ENCODE measurements around the gene ZBTB17. TPM values are rescaled to one million over a fixed set of nuclear protein-coding genes. Genes with fewer than 3 reads are reported as not detected.

Gene ZBTB17
- total RNA-seq, 1 donor from 2014 or later: 24.1 TPM

DNA sequence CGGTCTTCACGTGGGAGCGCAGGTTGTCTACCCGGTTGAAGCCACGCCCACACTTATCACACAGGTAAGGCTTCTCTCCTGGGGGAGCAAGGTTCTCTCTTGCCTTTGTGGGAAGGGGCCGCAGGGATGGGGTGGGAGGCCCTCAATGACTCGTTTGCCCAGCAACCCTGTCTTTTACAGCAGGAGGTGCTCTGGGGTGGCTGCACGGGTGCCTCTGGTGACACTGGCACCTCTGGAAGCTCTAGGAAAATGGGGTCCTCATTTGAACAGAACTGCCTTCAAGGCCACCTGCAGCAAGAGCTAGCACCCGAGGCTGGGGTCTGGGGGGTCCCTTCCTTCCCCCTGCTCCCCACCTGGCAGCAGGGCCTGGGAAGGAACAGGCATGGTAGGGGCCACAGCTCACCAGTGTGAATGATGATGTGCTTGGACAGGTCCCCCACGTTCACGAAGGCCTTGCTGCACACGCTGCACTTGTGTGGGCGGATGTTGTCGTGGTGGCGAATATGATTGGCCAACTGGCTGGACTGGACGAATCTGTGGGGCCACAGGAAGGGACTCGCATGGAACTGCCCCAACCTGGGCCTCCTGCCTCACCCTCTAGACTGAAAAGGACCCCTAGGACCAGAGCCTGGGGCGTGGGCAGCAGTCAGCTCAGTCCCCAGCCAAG, 33.1 kb downstream of the ZBTB17 start:
- no peak overlapping the region for H3K4me3 ChIP-seq (ENCODE audit: low read depth, low read length)
- H3K27me3 ChIP-seq (ENCODE audit: control insufficient read depth, insufficient read depth, low read length): no peaks in the 10 kb centered on the region
- no peak for DNase-seq (ENCODE audit: low read depth)
- H3K36me3 ChIP-seq (ENCODE audit: control insufficient read depth, insufficient read depth, low read length): peaks cover 5% of the 10 kb centered on the region
- TF ChIP-seq, protein P1, sequence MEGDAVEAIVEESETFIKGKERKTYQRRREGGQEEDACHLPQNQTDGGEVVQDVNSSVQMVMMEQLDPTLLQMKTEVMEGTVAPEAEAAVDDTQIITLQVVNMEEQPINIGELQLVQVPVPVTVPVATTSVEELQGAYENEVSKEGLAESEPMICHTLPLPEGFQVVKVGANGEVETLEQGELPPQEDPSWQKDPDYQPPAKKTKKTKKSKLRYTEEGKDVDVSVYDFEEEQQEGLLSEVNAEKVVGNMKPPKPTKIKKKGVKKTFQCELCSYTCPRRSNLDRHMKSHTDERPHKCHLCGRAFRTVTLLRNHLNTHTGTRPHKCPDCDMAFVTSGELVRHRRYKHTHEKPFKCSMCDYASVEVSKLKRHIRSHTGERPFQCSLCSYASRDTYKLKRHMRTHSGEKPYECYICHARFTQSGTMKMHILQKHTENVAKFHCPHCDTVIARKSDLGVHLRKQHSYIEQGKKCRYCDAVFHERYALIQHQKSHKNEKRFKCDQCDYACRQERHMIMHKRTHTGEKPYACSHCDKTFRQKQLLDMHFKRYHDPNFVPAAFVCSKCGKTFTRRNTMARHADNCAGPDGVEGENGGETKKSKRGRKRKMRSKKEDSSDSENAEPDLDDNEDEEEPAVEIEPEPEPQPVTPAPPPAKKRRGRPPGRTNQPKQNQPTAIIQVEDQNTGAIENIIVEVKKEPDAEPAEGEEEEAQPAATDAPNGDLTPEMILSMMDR (IDR thresholded peaks at IDR 0.05; ENCODE audit: insufficient read depth, low read length, poor library complexity, severe bottlenecking): no peak

DNA sequence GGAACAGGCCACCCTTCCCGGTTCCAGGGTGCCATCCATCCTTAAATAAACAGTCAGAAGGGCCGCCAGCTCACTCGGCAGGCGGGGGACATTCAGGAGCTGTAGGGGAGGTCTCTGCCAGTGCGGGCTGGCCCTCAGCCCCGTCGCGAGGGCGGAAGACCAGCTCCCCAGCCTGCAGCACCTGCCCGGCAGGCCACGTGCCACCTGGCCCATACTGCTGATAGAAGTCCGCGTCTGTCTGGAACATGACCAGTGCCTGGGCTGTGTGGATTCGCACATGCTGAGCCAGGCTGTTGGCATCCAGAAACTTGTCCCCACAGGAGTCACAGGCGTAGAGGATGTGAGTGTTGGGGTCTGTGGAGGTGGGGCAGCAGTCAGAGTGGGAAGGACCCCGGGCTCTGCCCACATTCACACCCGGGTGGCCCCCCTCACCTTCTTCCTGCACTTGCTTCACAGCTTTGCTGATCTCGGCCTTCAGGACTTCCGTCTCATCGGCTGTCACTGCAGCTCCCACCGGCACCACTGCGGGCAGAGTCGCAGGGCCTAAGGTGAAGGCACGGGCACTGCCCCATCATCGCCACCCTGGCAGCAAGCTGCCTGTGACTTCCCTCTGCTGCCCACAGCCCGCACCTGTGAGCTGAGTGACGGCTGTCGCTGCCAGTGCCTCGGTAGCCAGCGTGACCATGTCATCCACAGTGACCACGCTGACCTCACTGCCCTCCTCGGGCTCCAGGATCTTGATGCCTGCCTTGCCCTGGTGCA, 33.8 kb downstream of the ZBTB17 start:
- Histone ChIP-seq H3K27me3 (ENCODE audit: control insufficient read depth, insufficient read depth, low read length) (no peaks in the 10 kb centered on the region), H3K4me3 (ENCODE audit: low read depth, low read length) (no peak overlapping the region), H3K36me3 (ENCODE audit: control insufficient read depth, insufficient read depth, low read length) (peaks cover 3% of the 10 kb centered on the region)
- TF ChIP-seq, protein P1 (IDR thresholded peaks at IDR 0.05; ENCODE audit: insufficient read depth, low read length, poor library complexity, severe bottlenecking): no peak
- DNase-seq (ENCODE audit: low read depth): no peak

DNA sequence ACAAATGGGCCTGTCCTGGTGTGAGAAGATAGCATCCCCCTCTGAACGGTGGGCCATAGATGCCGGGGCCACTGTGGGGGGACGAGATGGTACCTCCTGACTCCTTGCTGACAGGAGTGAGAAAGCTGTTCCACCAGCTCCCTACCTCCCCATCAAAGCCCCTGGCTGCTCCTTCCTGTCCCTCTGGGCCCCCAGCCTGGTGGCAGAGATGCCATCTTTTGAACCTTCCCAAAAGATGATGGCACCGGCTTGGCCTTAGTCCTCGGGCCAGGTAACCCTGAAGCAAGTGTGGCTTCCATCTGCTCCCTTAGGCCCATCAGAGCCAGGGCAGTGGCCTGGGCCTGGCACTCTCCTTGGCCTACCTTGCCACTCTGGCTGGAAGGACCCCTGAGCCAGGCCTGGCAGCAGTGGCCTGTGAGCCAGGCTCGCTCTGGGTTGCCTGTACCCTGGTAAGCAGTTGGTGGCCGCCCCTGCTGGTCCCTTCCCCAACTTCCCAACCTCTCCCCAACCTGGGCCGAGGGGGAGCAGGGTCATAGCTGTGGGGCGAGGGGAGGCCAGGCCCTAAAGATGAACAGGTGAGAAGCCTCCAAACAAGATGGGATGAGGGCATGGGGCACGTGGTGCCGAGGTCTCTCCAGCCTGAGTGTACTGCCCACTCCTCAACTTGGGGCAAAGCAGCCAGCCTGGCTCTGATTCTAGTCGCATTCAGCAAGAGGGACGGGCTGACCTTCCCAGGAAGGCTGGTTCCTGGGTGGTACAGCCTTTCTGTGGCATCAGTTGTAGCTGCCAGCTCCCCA, 34.7 kb downstream of the ZBTB17 start:
- no peak for DNase-seq (ENCODE audit: low read depth)
- peaks cover 3% of the 10 kb centered on the region for H3K36me3 ChIP-seq (ENCODE audit: control insufficient read depth, insufficient read depth, low read length)
- no peak overlapping the region for H3K4me3 ChIP-seq (ENCODE audit: low read depth, low read length)
- TF ChIP-seq, protein P1 (IDR thresholded peaks at IDR 0.05; ENCODE audit: insufficient read depth, low read length, poor library complexity, severe bottlenecking): no peak
- no peaks in the 10 kb centered on the region for H3K27me3 ChIP-seq (ENCODE audit: control insufficient read depth, insufficient read depth, low read length)

DNA sequence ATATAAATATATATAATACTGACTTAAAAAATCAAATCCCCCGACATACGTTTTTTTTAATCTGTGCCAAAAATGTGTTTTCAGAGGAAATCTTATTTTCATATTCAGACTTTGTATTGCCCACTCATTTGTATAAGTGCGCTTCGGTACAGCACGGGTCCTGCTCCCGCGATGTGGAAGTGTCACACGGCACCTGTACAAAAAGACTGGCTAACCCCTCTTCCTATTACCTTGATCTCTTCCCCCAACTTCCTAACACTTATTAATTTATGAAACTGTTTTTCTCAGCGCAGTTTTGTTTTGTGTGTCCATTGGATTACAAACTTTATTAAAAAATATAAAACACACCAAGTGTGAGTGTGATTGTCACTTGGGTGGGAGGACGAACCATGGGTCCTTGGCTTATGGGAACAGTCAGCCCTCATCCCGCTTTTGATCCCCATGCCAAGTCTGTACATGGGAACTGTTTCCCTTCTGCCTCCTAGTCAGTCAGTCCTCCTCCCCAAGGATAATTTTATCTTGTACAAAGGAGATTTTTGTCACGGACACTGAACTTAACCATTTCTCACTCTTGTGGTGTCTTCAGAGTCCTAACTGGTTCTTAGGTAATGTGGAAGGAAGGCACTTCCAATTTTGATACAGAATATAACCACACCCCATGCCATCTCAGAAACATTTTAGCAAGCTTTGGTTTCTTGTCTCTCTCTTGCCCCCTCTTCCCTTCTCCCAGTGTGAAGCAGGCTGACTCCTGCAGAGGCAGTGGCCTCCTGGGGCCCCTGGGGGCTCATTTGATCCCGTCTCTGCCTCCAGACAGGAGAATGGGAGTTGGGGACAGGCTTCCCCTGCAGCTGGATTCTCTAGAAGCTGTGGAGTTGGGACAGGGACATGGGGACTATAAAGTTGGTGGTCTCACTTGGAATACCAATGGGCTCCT, 35.5 kb downstream of the ZBTB17 start:
- Histone ChIP-seq H3K36me3 (ENCODE audit: control insufficient read depth, insufficient read depth, low read length) (peaks cover 5% of the 10 kb centered on the region), H3K4me3 (ENCODE audit: low read depth, low read length) (no peak overlapping the region), H3K27me3 (ENCODE audit: control insufficient read depth, insufficient read depth, low read length) (no peaks in the 10 kb centered on the region)
- TF ChIP-seq, protein P1 (IDR thresholded peaks at IDR 0.05; ENCODE audit: insufficient read depth, low read length, poor library complexity, severe bottlenecking): no peak
- no peak for DNase-seq (ENCODE audit: low read depth)

All from kidney epithelial cell (primary cell).